PC-3 (cell line): Measurements from ENCODE around the gene ATOSA. TPM values are rescaled to one million over a fixed set of nuclear protein-coding genes. Genes with fewer than 3 reads are reported as not detected.

ENCODE experiments used
- total RNA-seq: library from RNA; depleted of rRNA; stranded (reverse); fragments of >200 nt; gene quantifications from 2 replicates; pipeline ENCODE4 v1.2.3, GENCODE V29; 2014; rRNA removed

The ATOSA gene
- total RNA-seq, 1 experiment from 2014 or later = 8.7 TPM

Other genes with a start within 250 kb of the ATOSA start
- 42.1 and 55.7 TPM in 2 replicates for gene MYO5A, start 150.5 kb downstream of the ATOSA start, total RNA-seq
- 54.4 and 65.8 TPM in 2 replicates for gene ARPP19, start 110.4 kb downstream of the ATOSA start, total RNA-seq
- gene ONECUT1, start 110.9 kb upstream of the ATOSA start, total RNA-seq = not detected in 2 replicates